Fibroblast of upper back skin (primary cell): Measurements from ENCODE around the gene NHLRC3.
"Not testable (repeated sequence)": the region's sequence is repeated elsewhere in the genome, so short reads cannot be mapped to it uniquely, and the experiment has no call there.

Experiments used
- DNase-seq: peaks from one replicate; pipeline ENCODE4 v3.0.0-alpha.2; 2013

Gene NHLRC3, protein sequence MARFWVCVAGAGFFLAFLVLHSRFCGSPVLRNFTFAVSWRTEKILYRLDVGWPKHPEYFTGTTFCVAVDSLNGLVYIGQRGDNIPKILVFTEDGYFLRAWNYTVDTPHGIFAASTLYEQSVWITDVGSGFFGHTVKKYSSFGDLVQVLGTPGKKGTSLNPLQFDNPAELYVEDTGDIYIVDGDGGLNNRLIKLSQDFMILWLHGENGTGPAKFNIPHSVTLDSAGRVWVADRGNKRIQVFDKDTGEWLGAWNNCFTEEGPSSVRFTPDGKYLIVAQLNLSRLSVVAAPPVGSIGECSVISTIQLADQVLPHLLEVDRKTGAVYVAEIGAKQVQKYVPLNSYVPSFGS

GRCh38 chr13:39037880-39038568, at the start of gene NHLRC3, which contains the start of gene PROSER1:
Gene NHLRC3 (plus strand): TSS chr13:39038456. CDS start chr13:39038640, 184 bp downstream.
Gene PROSER1 (minus strand): TSS chr13:39038089. CDS start chr13:39037242, 847 bp downstream.
- peak; percentile 96 for DNase-seq

DNA sequence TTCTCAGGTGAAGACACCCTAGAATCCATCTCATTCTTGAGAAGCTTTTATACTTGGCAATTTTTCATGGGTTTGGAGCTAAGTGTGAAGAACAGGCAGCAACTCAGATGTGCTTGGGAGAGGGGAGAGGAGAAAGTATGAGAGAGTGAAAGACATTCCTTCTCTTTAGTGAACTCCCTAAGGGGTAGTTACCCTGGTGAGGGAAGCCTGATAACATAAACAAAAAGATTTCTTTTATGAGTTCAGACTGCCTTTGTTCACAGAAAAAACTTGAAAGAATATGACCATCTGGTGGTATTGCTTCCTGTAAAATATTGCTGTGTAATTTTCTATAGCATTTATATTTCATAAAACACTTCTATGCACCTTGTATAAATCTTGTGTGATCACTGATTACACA, 47.6 kb upstream of the NHLRC3 start, which contains the start of gene STOML3:
Gene STOML3 (minus strand): TSS at position 139 of the 400 bp plus-strand sequence. CDS start 110 bp downstream, at position 29.
- DNase-seq, result no peak

- no peak for DNase-seq
These were observed 44.9 kb upstream of the NHLRC3 start for GRCh38 chr13:38993381-38993780.

- DNase-seq, result no peak
These were observed 39.5 kb upstream of the NHLRC3 start for GRCh38 chr13:38998739-38999138.

DNA sequence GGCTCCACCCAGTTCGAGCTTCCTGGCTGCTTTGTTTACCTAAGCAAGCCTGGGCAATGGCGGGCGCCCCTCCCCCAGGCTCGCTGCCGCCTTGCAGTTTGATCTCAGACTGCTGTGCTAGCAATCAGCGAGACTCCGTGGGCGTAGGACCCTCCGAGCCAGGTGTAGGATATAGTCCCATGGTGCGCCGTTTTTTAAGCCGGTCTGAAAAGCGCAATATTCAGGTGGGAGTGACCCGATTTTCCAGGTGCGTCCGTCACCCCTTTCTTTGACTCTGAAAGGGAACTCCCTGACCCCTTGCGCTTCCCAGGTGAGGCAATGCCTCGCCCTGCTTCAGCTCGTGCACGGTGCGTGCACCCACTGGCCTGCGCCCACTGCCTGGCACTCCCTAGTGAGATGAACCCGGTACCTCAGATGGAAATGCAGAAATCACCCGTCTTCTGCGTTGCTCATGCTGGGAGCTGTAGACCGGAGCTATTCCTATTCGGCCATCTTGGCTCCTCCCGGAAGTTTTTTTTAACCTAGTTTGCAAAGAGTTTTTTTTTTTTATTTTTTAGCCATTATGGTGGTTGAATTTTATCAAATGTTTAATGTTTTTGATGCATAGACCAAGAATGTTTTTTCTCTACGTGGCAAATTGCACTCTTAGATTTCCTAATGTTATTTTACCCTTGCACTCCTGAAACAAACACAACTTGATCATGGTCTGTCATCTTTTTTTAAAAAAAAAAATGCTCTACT, 31.7 kb upstream of the NHLRC3 start:
- DNase-seq, result not testable (repeated sequence)

DNA sequence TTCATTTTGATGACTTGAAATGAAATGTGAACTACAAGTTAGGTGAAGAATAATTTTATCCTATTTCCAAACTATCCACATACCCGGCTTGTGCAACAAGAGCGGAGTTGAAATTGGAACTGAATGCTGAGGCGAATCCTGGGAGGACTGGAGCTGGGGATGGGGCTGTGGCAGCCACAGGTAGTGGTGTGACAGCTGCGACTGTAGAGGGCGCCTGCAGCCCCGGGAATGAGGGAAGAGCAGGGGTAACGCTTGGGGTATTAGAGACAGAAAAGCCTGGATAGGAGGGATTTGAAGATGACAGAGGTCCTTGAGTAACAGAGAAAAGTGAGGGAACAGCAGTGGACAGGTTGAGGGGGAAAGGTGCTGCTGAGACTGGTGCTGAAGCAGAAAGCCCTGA, 25.6 kb upstream of the NHLRC3 start:
- DNase-seq, result no peak

DNA sequence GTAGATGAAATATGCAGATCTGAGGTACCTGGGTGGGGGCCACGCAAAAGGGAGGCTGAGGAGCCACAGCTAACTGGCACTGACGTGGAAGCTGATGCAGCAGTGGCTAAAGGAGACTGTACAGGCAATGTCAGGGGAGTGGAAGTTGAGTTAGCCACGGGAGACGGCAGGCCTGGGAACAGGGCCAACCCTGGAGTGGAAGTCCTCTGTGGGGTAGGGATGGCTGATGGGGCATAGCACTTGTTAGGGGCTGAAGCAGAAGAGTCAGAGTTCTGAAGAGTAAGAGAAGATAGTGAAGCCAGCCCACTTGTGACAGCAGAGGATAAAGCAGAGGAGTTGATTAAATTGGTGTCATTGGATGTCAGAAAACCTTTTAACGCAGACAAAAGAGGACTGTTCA, 24.8 kb upstream of the NHLRC3 start:
- no peak for DNase-seq

GRCh38 chr13:39016087-39016486, 22.2 kb upstream of the NHLRC3 start:
- DNase-seq, result no peak

DNA sequence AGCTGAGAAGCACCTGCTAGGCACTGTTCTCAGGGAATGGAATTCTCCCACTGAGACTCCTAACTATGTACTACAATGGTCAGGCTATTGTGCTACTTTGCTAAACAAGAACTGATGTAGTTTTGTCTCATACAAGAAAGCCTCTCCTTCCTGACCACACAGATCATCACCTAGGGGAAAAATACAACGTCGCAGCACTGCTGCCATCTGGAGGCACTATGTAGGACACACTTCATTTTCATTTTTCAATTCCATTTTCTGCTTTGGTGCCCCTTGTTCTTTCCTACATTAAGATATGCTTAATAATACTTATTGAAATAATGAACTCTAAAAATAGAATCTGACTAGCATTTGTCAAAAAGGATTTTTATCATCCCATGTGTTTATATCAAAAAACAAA, 21.5 kb upstream of the NHLRC3 start:
- no peak for DNase-seq

- no peak for DNase-seq
These were observed 17.3 kb upstream of the NHLRC3 start for GRCh38 chr13:39020853-39021462.

DNA sequence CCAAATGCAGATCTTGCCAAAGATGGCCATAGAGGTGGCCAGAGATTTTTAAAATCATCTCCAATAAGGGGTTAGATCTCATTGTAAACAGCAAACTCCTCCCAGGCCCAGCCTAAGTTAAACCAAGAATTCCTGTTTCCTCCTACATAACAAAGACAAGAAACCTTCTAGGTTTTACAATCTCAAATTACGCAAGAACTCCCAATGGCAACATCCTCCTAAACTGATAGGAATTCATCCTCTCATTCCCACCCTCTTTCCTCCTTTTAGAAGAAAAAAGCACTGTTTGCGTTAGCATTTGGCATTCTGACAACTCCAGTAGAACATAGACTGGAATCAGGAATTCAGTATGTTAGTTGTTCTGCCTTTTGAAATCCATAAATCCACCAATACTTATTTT, 14.9 kb upstream of the NHLRC3 start:
- DNase-seq, result no peak

GRCh38 chr13:39023761-39024160, 14.5 kb upstream of the NHLRC3 start:
- DNase-seq, result no peak

GRCh38 chr13:39025433-39025839, 12.8 kb upstream of the NHLRC3 start:
- no peak for DNase-seq

GRCh38 chr13:39032150-39032549, 6.1 kb upstream of the NHLRC3 start:
- no peak for DNase-seq

GRCh38 chr13:39034085-39034484, 4.2 kb upstream of the NHLRC3 start:
- DNase-seq, result no peak

DNA sequence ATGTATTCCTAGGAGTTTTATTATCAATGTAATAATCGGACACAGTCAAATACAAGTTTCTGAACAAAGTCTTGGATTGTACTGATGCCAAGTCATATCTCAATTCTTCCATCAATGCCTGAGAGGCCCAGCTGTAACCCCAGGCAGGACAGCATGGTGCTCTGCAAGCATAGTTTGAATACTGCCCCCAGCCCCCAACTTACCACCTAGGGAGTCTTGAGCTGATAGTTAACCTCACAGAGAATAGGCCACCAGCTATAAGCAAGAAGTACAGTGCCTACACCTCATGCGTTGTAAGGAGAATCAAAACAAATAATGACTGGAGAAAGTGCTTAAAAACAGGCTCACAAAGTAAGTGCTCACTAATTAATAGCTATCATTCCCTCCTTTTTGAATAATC, 3.1 kb upstream of the NHLRC3 start:
- no peak for DNase-seq

- DNase-seq, result no peak
These were observed 2.5 kb upstream of the NHLRC3 start for GRCh38 chr13:39035799-39036198.

DNA sequence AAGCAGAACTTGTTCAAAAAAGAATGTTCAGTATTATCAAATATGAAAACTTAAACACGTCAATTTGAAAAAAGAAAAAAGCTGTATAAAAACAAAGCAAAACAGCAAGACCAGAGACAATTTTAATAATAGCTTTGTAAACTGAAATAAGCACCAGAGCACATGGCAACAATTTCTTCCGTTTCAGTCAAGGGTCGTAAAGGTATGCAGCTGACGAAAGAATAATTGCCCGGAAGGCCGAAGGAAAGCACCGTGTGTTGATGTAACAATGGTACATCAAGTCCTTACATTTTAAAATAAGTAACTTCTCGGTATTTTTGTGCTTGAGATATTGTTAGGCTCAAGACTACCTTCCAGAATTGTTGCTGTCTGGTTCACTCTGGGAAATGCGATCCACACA, 2.0 kb upstream of the NHLRC3 start:
- DNase-seq, result peak; percentile 11

GRCh38 chr13:39037410-39037879, 811 bp upstream of the NHLRC3 start:
- DNase-seq, result no peak

- DNase-seq, result peak; percentile 6
These were observed 344 bp downstream of the NHLRC3 start for GRCh38 chr13:39038569-39039030.

GRCh38 chr13:39039041-39039440, 785 bp downstream of the NHLRC3 start:
- DNase-seq, result no peak

DNA sequence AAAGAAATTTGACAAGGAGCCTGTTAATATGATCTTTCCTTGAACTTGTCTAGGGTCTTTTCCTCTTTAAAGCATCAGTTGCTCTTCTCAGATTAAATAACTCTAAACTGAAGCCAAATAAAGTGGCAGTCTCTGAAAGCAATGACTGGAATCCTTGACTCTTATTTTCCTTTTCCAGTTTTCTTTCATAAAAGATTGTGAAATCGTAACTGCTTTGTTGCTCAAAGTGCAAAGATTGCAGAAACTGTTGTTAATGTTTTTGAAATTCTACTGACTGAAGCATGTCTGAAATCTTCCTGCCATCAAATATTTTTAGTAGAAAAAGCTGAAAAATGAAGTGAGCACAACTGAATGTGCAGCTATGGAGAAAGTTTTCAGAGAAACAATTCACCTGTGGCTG, 1.9 kb downstream of the NHLRC3 start:
- DNase-seq, result no peak

DNA sequence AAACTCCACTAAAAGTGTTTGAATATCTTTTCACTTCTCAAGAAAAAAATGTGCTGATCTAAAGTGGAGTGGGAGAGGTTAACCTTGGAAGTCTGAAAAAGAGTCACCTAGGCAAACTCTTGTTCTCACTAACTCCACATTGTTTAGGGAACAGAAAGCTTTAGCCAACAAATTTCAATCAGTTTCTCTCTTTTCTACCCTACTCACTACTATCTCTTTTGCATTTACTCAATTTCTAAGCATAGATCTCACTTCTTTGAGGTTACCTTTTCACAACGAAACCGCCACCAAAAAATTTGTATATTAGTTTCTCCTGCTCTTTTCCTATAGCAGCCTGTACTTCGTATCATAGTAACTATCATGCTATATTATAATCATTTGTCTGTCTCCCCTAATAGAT, 6.3 kb downstream of the NHLRC3 start:
- DNase-seq, result no peak
